GM23338 (cell line): ENCODE results near the gene PDE4C. TPM values are rescaled to one million over a fixed set of nuclear protein-coding genes. Genes with fewer than 3 reads are reported as not detected.

Experiments
- ATAC-seq: fragments of 200-7000 bp; cut with Tn5 transposase; 3 replicates; pipeline ENCODE4 v1.9.1; 2020
- DNase-seq: peaks from one replicate; pipeline ENCODE4 v3.0.0-alpha.2; 2015; ENCODE audit warnings: low spot score
- H2AFZ ChIP-seq: fragments of 200-600 bp; sonication (generic); 2 replicates; pipeline ENCODE4 v1.8.0; 2016; ENCODE audit warnings: antibody characterized with exemption, mild to moderate bottlenecking, moderate library complexity
- H3F3A ChIP-seq: fragments of 200-600 bp; sonication (generic); replicated peaks from 2 replicates; pipeline ENCODE4 v1.8.0; 2017; ENCODE audit warnings: antibody characterized with exemption, mixed run types, low read depth
- H3K27ac ChIP-seq: fragments of 200-600 bp; sonication (generic); 2 replicates; pipeline ENCODE4 v1.6.1; 2016; ENCODE audit warnings: low read depth
- H3K27me3 ChIP-seq: fragments of 200-600 bp; sonication (generic); 2 replicates; pipeline ENCODE4 v1.8.0; 2016; ENCODE audit warnings: mild to moderate bottlenecking, mixed run types, moderate library complexity; ENCODE audit not compliant: insufficient read depth
- H3K36me3 ChIP-seq: fragments of 200-600 bp; sonication (generic); 2 replicates; pipeline ENCODE4 v1.8.0; 2016; ENCODE audit warnings: mild to moderate bottlenecking; ENCODE audit not compliant: insufficient read depth
- H3K4me1 ChIP-seq: fragments of 200-600 bp; sonication (generic); 2 replicates; pipeline ENCODE4 v1.8.0; 2016; ENCODE audit warnings: mild to moderate bottlenecking, moderate library complexity; ENCODE audit not compliant: insufficient read depth
- H3K4me2 ChIP-seq: fragments of 200-600 bp; sonication (generic); 2 replicates; pipeline ENCODE4 v1.7.1; 2017; ENCODE audit warnings: mixed run types
- H3K4me3 ChIP-seq: fragments of 200-600 bp; sonication (generic); 2 replicates; pipeline ENCODE4 v1.6.1; 2016; ENCODE audit warnings: mixed run types
- H3K79me2 ChIP-seq: fragments of 200-600 bp; sonication (generic); replicated peaks from 2 replicates; pipeline ENCODE4 v1.8.0; 2017; ENCODE audit warnings: mild to moderate bottlenecking; ENCODE audit not compliant: insufficient read depth
- H3K9me2 ChIP-seq: fragments of 200-600 bp; sonication (generic); 2 replicates; pipeline ENCODE4 v1.8.0; 2017; ENCODE audit not compliant: insufficient read depth
- H4K20me1 ChIP-seq: fragments of 200-600 bp; sonication (generic); replicated peaks from 2 replicates; pipeline ENCODE4 v1.8.0; 2017; ENCODE audit warnings: mild to moderate bottlenecking; ENCODE audit not compliant: insufficient read depth
- H3K27ac Mint-ChIP-seq: 2 replicates; pipeline ENCODE4 v1.8.0; 2020; ENCODE audit warnings: inconsistent platforms, mild to moderate bottlenecking, moderate library complexity, mixed read lengths
- H3K27me3 Mint-ChIP-seq: 3 replicates; pipeline ENCODE4 v1.8.0; 2022; ENCODE audit warnings: low read depth, mild to moderate bottlenecking, moderate library complexity, mixed read lengths, inconsistent platforms; ENCODE audit not compliant: insufficient read depth, poor library complexity
- H3K36me3 Mint-ChIP-seq: 3 replicates; pipeline ENCODE4 v1.8.0; 2021; ENCODE audit warnings: low read depth, mild to moderate bottlenecking, inconsistent platforms, moderate library complexity, mixed read lengths
- H3K4me1 Mint-ChIP-seq: 3 replicates; pipeline ENCODE4 v1.8.0; 2020; ENCODE audit warnings: mild to moderate bottlenecking, inconsistent platforms, mixed read lengths
- H3K4me3 Mint-ChIP-seq: 3 replicates; pipeline ENCODE4 v1.8.0; 2021; ENCODE audit warnings: moderate library complexity, mild to moderate bottlenecking, inconsistent platforms, mixed read lengths
- H3K9me3 Mint-ChIP-seq: 3 replicates; pipeline ENCODE4 v1.8.0; 2020; ENCODE audit warnings: moderate library complexity, mild to moderate bottlenecking, inconsistent platforms, mixed read lengths
- CREB1 ChIP-seq: fragments of 250-450 bp; sonication (Bioruptor Pico); IDR thresholded peaks from 2 replicates; pipeline ENCODE4 v1.5.0; 2020; ENCODE audit warnings: low read depth, mild to moderate bottlenecking, moderate library complexity
- CTCF ChIP-seq, 2 experiments: fragments of 200-600 bp in 1 of 2; sonication (generic) in 1 of 2; conservative IDR thresholded peaks; 2 replicates each; pipeline versions ENCODE4 v1.5.1 to v1.6.1; 2016 to 2017; ENCODE audit warnings: antibody characterized with exemption in 2 of 2, low read depth in 2 of 2, mild to moderate bottlenecking in 2 of 2, moderate library complexity in 1 of 2
- ETS1 ChIP-seq: IDR thresholded peaks from 2 replicates; pipeline ENCODE4 v1.6.1; 2016; ENCODE audit warnings: antibody characterized with exemption
- EZH2 ChIP-seq: fragments of 200-600 bp; sonication (generic); IDR thresholded peaks from one replicate; pipeline ENCODE4 v1.8.0; 2017; ENCODE audit warnings: antibody characterized with exemption, mild to moderate bottlenecking, low read depth; ENCODE audit not compliant: unreplicated experiment
- EZH2phosphoT487 ChIP-seq: fragments of 200-600 bp; sonication (generic); IDR thresholded peaks from one replicate; pipeline ENCODE4 v1.8.1; 2018; ENCODE audit warnings: antibody characterized with exemption; ENCODE audit not compliant: unreplicated experiment
- JUNB ChIP-seq: IDR thresholded peaks from one replicate; pipeline ENCODE4 v1.6.1; 2016; ENCODE audit warnings: antibody characterized with exemption; ENCODE audit not compliant: unreplicated experiment
- STAT1 ChIP-seq: IDR thresholded peaks from one replicate; pipeline ENCODE4 v1.6.1; 2016; ENCODE audit warnings: antibody characterized with exemption; ENCODE audit not compliant: unreplicated experiment
- ZNF114 ChIP-seq: fragments of 250-450 bp; sonication (Bioruptor Pico); IDR thresholded peaks from 2 replicates; pipeline ENCODE4 v1.5.0; 2020; ENCODE audit warnings: mild to moderate bottlenecking, moderate library complexity
- ZNF331 ChIP-seq: fragments of 250-450 bp; sonication (Bioruptor Pico); IDR thresholded peaks from 2 replicates; pipeline ENCODE4 v1.5.0; 2020; ENCODE audit warnings: low read depth, mild to moderate bottlenecking, moderate library complexity
- ZNF462 ChIP-seq: fragments of 250-450 bp; sonication (Bioruptor Pico); IDR thresholded peaks from 2 replicates; pipeline ENCODE4 v1.5.0; 2020; ENCODE audit warnings: mild to moderate bottlenecking, moderate library complexity
- polyA plus RNA-seq: library from polyadenylated mRNA; unstranded; fragments of >200 nt; fragmentation: Nextera tagmentation; extraction: Ambion mirVana; gene quantifications from 2 replicates; pipeline ENCODE4 v1.2.1, GENCODE V29; 2016
- total RNA-seq: library from RNA; depleted of rRNA; stranded (reverse); fragments of >200 nt; shearing (Covaris generic); gene quantifications from 2 replicates; pipeline ENCODE4 v1.2.3, GENCODE V29; 2014

The PDE4C gene
- total and polyA plus RNA-seq, 2 experiments from 2014 or later: 1.6 to 3.6 TPM

- TF ChIP-seq CTCF (conservative IDR thresholded peaks at IDR 0.05; ENCODE audit: low read depth in 2 of 2): peak; percentile 51 to 78
- TF ChIP-seq STAT1: no peak
- TF ChIP-seq ZNF331 (CRISPR knock-in tag): no peak
- no peak for TF ChIP-seq JUNB
- TF ChIP-seq EZH2phosphoT487: no peak
- no peak for TF ChIP-seq EZH2
- no peak for TF ChIP-seq ZNF114 (CRISPR knock-in tag)
- no peak for TF ChIP-seq CREB1 (CRISPR knock-in tag)
- no peaks in the 10 kb centered on the region for H3K27me3 ChIP-seq
- peaks cover 12% of the 10 kb centered on the region; the same call in 1 of the 2 replicates for H3K4me1 ChIP-seq
- H3K9me3 Mint-ChIP-seq: no peaks in the 10 kb centered on the region
- peak overlapping the region; percentile 37; the same call in 1 of the 2 replicates for H3K4me3 ChIP-seq
- H3K27me3 Mint-ChIP-seq: peaks cover 14% of the 10 kb centered on the region
- peak overlapping the region; percentile 81 for H2AFZ ChIP-seq
- peak overlapping the region; percentile 72 for H3K4me2 ChIP-seq
- H3K4me1 Mint-ChIP-seq: peaks cover 8% of the 10 kb centered on the region
- H3F3A ChIP-seq: peaks cover 7% of the 10 kb centered on the region
- no peaks in the 10 kb centered on the region for H3K9me2 ChIP-seq
- DNase-seq: peak; percentile 71
- no peaks in the 10 kb centered on the region for H3K79me2 ChIP-seq
- no peaks in the 10 kb centered on the region for H3K36me3 Mint-ChIP-seq
- no peak overlapping the region for H3K27ac Mint-ChIP-seq
- H3K27ac ChIP-seq: peak overlapping the region; percentile 80; the same call in 1 of the 2 replicates
- ATAC-seq: peak; percentile 86
- no peaks in the 10 kb centered on the region for H3K36me3 ChIP-seq
- H4K20me1 ChIP-seq: no peaks in the 10 kb centered on the region
- H3K4me3 Mint-ChIP-seq: peak overlapping the region; percentile 14; the same call in 1 of the 3 replicates
Observed at GRCh38 chr19:18254546-18255503, 28.6 kb upstream of the PDE4C start.

GRCh38 chr19:18253716-18254115 lies 27.5 kb upstream of the PDE4C start:
- Histone ChIP-seq H3F3A (peaks cover 7% of the 10 kb centered on the region), H3K9me2 (no peaks in the 10 kb centered on the region), H3K4me3 (no peak overlapping the region), H3K4me1 (peaks cover 12% of the 10 kb centered on the region; the same call in 1 of the 2 replicates), H3K79me2 (no peaks in the 10 kb centered on the region), H3K27ac (no peak overlapping the region), H2AFZ (no peak overlapping the region), H3K27me3 (no peaks in the 10 kb centered on the region), H4K20me1 (no peaks in the 10 kb centered on the region), H3K4me2 (no peak overlapping the region), H3K36me3 (no peaks in the 10 kb centered on the region)
- peaks cover 12% of the 10 kb centered on the region for H3K27me3 Mint-ChIP-seq
- H3K9me3 Mint-ChIP-seq: no peaks in the 10 kb centered on the region
- peaks cover 8% of the 10 kb centered on the region for H3K4me1 Mint-ChIP-seq
- H3K27ac Mint-ChIP-seq: no peak overlapping the region
- DNase-seq (no peak), ATAC-seq (no peak)
- no peak overlapping the region for H3K4me3 Mint-ChIP-seq
- H3K36me3 Mint-ChIP-seq: no peaks in the 10 kb centered on the region
- TF ChIP-seq ZNF462 (CRISPR knock-in tag): no peak
- no peak for TF ChIP-seq ETS1
- TF ChIP-seq STAT1: no peak
